Mesenchymal stem cell (in vitro differentiated cells and primary cell): Measurements from ENCODE around the gene HCFC2.
A peak's percentile ranks its signal among the peaks of the same experiment; 100 is the strongest.

ENCODE experiments used
- DNase-seq: peaks from one replicate; pipeline ENCODE4 v3.0.0-alpha.2; 2013
- H2AFZ ChIP-seq: one replicate; pipeline ENCODE4 v1.6.1; 2013; ENCODE audit warnings: low read depth, mild to moderate bottlenecking, control low read depth, inconsistent platforms, low read length, moderate library complexity
- H2AK5ac ChIP-seq: 2 replicates; pipeline ENCODE4 v1.6.1; 2013; ENCODE audit warnings: low read length, moderate library complexity, mild to moderate bottlenecking, inconsistent platforms; ENCODE audit not compliant: severe bottlenecking
- H2BK120ac ChIP-seq: one replicate; pipeline ENCODE4 v1.6.1; 2013; ENCODE audit warnings: low read depth, mild to moderate bottlenecking, inconsistent platforms, low read length, moderate library complexity
- H2BK12ac ChIP-seq, 2 experiments: one replicate each; pipeline ENCODE4 v1.6.1; 2013; ENCODE audit warnings: inconsistent platforms in 2 of 2, low read length in 2 of 2, mild to moderate bottlenecking in 2 of 2, moderate library complexity in 2 of 2, control low read depth in 1 of 2
- H2BK15ac ChIP-seq: one replicate; pipeline ENCODE4 v1.6.1; 2013; ENCODE audit warnings: mild to moderate bottlenecking, low read depth, inconsistent platforms; ENCODE audit not compliant: poor library complexity, severe bottlenecking
- H2BK5ac ChIP-seq: 2 replicates; pipeline ENCODE4 v1.6.1; 2013; ENCODE audit warnings: low read depth, mild to moderate bottlenecking, low read length, control low read depth, inconsistent platforms; ENCODE audit not compliant: poor library complexity, severe bottlenecking
- H3K14ac ChIP-seq, 2 experiments: one replicate each; pipeline ENCODE4 v1.6.1; 2013; ENCODE audit warnings: inconsistent platforms in 2 of 2, low read length in 2 of 2, control low read depth in 1 of 2, mild to moderate bottlenecking in 1 of 2, moderate library complexity in 1 of 2
- H3K18ac ChIP-seq, 2 experiments: one replicate each; pipeline ENCODE4 v1.6.1; 2013; ENCODE audit warnings: inconsistent platforms in 2 of 2, low read length in 2 of 2, control low read depth in 1 of 2, low read depth in 1 of 2, mild to moderate bottlenecking in 1 of 2
- H3K23ac ChIP-seq, 2 experiments: one replicate each; pipeline ENCODE4 v1.6.1; 2013; ENCODE audit warnings: inconsistent platforms in 2 of 2, low read length in 2 of 2, mild to moderate bottlenecking in 2 of 2, moderate library complexity in 2 of 2, control low read depth in 1 of 2
- H3K27ac ChIP-seq: 2 replicates; pipeline ENCODE4 v1.5.1; 2013; ENCODE audit warnings: mild to moderate bottlenecking, moderate library complexity, low read length, control low read depth, inconsistent platforms; ENCODE audit not compliant: poor library complexity, severe bottlenecking
- H3K27me3 ChIP-seq, 2 experiments: 2 replicates each; pipeline versions ENCODE4 v1.6.1 to v1.7.0; 2013; ENCODE audit warnings: low read length in 2 of 2, mild to moderate bottlenecking in 2 of 2, moderate library complexity in 2 of 2, control low read depth in 1 of 2, inconsistent platforms in 1 of 2; ENCODE audit not compliant: control insufficient read depth in 1 of 2, insufficient read depth in 1 of 2
- H3K36me3 ChIP-seq, 2 experiments: 2 replicates each; pipeline versions ENCODE4 v1.6.1 to v1.7.0; 2013; ENCODE audit warnings: low read length in 2 of 2, control low read depth in 1 of 2, inconsistent platforms in 1 of 2, low read depth in 1 of 2, mild to moderate bottlenecking in 1 of 2; ENCODE audit not compliant: insufficient read depth in 2 of 2, control insufficient read depth in 1 of 2
- H3K4ac ChIP-seq, 2 experiments: one replicate each; pipeline ENCODE4 v1.6.1; 2013; ENCODE audit warnings: inconsistent platforms in 2 of 2, low read length in 2 of 2, mild to moderate bottlenecking in 2 of 2, moderate library complexity in 2 of 2, control low read depth in 1 of 2, low read depth in 1 of 2
- H3K4me1 ChIP-seq: 2 replicates; pipeline ENCODE4 v1.6.1; 2013; ENCODE audit warnings: low read depth, low read length, control low read depth; ENCODE audit not compliant: control insufficient read depth, insufficient read depth
- H3K4me2 ChIP-seq: 2 replicates; pipeline ENCODE4 v1.6.1; 2013; ENCODE audit warnings: low read length, mild to moderate bottlenecking, inconsistent platforms; ENCODE audit not compliant: poor library complexity, severe bottlenecking
- H3K4me3 ChIP-seq, 2 experiments: 2 replicates each; pipeline versions ENCODE4 v1.5.1 to v1.7.0; 2013; ENCODE audit warnings: low read length in 2 of 2, mild to moderate bottlenecking in 2 of 2, control low read depth in 1 of 2, low read depth in 1 of 2; ENCODE audit not compliant: insufficient read depth in 1 of 2
- H3K79me1 ChIP-seq: replicated peaks from 2 replicates; pipeline ENCODE4 v1.6.1; 2013; ENCODE audit warnings: mild to moderate bottlenecking, control low read depth, low read length, inconsistent platforms; ENCODE audit not compliant: poor library complexity, severe bottlenecking
- H3K9ac ChIP-seq: 2 replicates; pipeline ENCODE4 v1.7.0; 2013; ENCODE audit warnings: mild to moderate bottlenecking, low read length, moderate library complexity
- H3K9me3 ChIP-seq: 2 replicates; pipeline ENCODE4 v1.7.0; 2013; ENCODE audit warnings: mild to moderate bottlenecking, low read length; ENCODE audit not compliant: control insufficient read depth
- H4K8ac ChIP-seq: one replicate; pipeline ENCODE4 v1.6.1; 2013; ENCODE audit warnings: inconsistent platforms, mild to moderate bottlenecking, low read length, moderate library complexity
- H4K91ac ChIP-seq: one replicate; pipeline ENCODE4 v1.6.1; 2013; ENCODE audit warnings: mild to moderate bottlenecking, low read length, inconsistent platforms
- WGBS: methylation state at CpG from one replicate; pipeline ENCODE4 v1.1.7; 2013; ENCODE audit warnings: mixed read lengths; 5-methylcytosine and 5-hydroxymethylcytosine counted together

Gene HCFC2

GRCh38 chr12:104060791-104061190, 3.5 kb upstream of the HCFC2 start:
- Histone ChIP-seq H3K4me2 (no peak overlapping the region), H2BK15ac (no peak overlapping the region), H3K27ac (no peak overlapping the region), H2BK12ac (no peak overlapping the region), H4K8ac (no peak overlapping the region), H2BK120ac (no peak overlapping the region), H2BK5ac (no peak overlapping the region), H2AK5ac (no peak overlapping the region), H3K9ac (no peak overlapping the region), H4K91ac (no peak overlapping the region), H3K4me3 (no peak overlapping the region), H2AFZ (no peak overlapping the region), H3K4ac (no peak overlapping the region), H3K9me3 (no peaks in the 10 kb centered on the region), H3K36me3 (no peaks in the 10 kb centered on the region), H3K79me1 (peaks cover 6% of the 10 kb centered on the region), H3K18ac (no peak overlapping the region), H3K27me3 (peaks cover 0 to 14% of the 10 kb centered on the region in 2 experiments), H3K4me1 (peaks cover 3% of the 10 kb centered on the region), H3K23ac (no peak overlapping the region), H3K14ac (no peak overlapping the region)
- no peak for DNase-seq
- WGBS = 51% methylated on average over 2 of the region's 2 CpGs

GRCh38 chr12:104063712-104064030, 660 bp upstream of the HCFC2 start:
- H3K4me3 ChIP-seq = peak overlapping the region; percentile 92
- peak overlapping the region; percentile 64 for H3K27ac ChIP-seq
- peak overlapping the region; percentile 95 for H3K9ac ChIP-seq
- WGBS = 7% methylated on average over 7 of the region's 7 CpGs
- peak overlapping the region; percentile 28 to 70 for H2BK12ac ChIP-seq
- no peak overlapping the region for H2BK15ac ChIP-seq
- H2AFZ ChIP-seq = peak overlapping the region; percentile 84
- no peak overlapping the region for H2AK5ac ChIP-seq
- H3K4ac ChIP-seq = peak overlapping the region; percentile 48 to 71
- peak overlapping the region; percentile 74 for H3K4me2 ChIP-seq
- H2BK5ac ChIP-seq = no peak overlapping the region
- H3K27me3 ChIP-seq = peaks cover 0 to 14% of the 10 kb centered on the region in 2 experiments
- peaks cover 3% of the 10 kb centered on the region for H3K4me1 ChIP-seq
- peaks cover 0 to 18% of the 10 kb centered on the region in 2 experiments for H3K36me3 ChIP-seq
- peak; percentile 73 for DNase-seq
- H4K91ac ChIP-seq = no peak overlapping the region
- H4K8ac ChIP-seq = no peak overlapping the region
- peak overlapping the region in 1 of 2 experiments; percentile 5 for H3K14ac ChIP-seq
- H3K23ac ChIP-seq = no peak overlapping the region
- H3K79me1 ChIP-seq = peaks cover 8% of the 10 kb centered on the region
- no peaks in the 10 kb centered on the region for H3K9me3 ChIP-seq
- peak overlapping the region; percentile 35 to 74 for H3K18ac ChIP-seq
- H2BK120ac ChIP-seq = no peak overlapping the region

DNA sequence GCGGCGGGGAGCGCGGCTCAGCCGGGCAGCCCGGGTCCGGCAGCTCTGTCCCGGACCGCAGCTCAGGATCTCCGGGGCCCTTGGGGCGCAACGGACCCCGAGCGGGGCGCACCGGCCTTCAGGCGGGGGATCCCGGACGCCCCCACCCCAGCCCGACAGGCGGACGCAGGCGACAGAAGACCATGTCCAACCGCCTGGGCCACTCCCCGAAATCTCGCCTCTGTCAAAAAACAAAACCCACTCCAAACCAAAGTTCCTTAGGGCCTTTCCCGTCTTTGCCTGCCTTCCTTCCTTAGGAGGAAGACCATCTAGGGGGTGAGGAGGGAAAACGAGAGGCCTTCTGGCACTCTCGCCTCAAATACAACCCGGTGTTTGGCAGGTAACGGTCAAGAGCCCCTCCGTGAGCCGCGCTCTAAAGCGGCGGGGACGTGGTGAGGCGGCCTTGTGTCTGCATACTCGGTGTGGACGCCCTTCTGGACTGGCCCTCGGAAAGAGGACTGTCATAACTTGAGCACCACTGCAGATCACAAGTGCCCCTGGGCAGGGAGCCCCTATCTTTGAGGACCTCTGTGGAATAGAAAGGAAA, 604 bp downstream of the HCFC2 start:
- H3K4ac ChIP-seq = peak overlapping the region; percentile 68 to 90
- no peaks in the 10 kb centered on the region for H3K9me3 ChIP-seq
- peak overlapping the region in 1 of 2 experiments; percentile 76 for H2BK12ac ChIP-seq
- peak overlapping the region; percentile 97 for H3K18ac ChIP-seq
- H2BK15ac ChIP-seq = peak overlapping the region; percentile 21
- peaks cover 3% of the 10 kb centered on the region for H3K4me1 ChIP-seq
- H3K27ac ChIP-seq = no peak overlapping the region
- no peak overlapping the region for H2BK120ac ChIP-seq
- H3K4me2 ChIP-seq = peak overlapping the region; percentile 96
- H4K91ac ChIP-seq = peak overlapping the region; percentile 96
- H3K4me3 ChIP-seq = peak overlapping the region; percentile 92
- WGBS = under 1% methylated on average over 39 of the region's 41 CpGs
- H3K27me3 ChIP-seq = peaks cover 0 to 11% of the 10 kb centered on the region in 2 experiments
- H2BK5ac ChIP-seq = no peak overlapping the region
- H4K8ac ChIP-seq = no peak overlapping the region
- H3K23ac ChIP-seq = peak overlapping the region in 1 of 2 experiments; percentile 97
- H3K9ac ChIP-seq = peak overlapping the region; percentile 95
- H3K79me1 ChIP-seq = peaks cover 10% of the 10 kb centered on the region
- H3K14ac ChIP-seq = peak overlapping the region in 1 of 2 experiments; percentile 83
- no peak overlapping the region for H2AK5ac ChIP-seq
- peak overlapping the region; percentile 75 for H2AFZ ChIP-seq
- peaks cover 4 to 29% of the 10 kb centered on the region in 2 experiments for H3K36me3 ChIP-seq
- DNase-seq = peak; percentile 38

DNA sequence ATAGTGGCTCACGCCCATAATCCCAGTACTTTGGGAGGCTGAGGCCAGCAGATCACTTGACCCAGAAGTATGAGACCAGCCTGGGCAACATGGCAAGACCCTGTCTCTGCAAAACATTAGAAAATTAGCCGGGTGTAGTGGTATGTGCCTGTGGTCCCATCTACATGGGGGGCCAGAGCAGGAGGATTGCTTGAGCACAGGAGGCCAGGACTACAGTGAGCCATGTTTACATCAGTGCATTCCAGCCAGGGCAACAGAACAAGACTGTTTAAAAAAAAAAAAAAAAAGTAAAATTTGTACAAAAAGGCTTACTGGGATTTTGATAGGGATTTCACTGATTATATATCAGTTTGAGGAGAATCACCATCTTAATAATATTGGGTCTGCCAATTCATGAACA, 7.8 kb downstream of the HCFC2 start:
- no peak overlapping the region for H2BK12ac ChIP-seq
- no peak overlapping the region for H2BK15ac ChIP-seq
- H3K27me3 ChIP-seq = no peaks in the 10 kb centered on the region
- H3K27ac ChIP-seq = no peak overlapping the region
- H3K9me3 ChIP-seq = no peaks in the 10 kb centered on the region
- 86% methylated on average over 2 of the region's 2 CpGs for WGBS
- H3K79me1 ChIP-seq = peaks cover 18% of the 10 kb centered on the region
- H2AK5ac ChIP-seq = no peak overlapping the region
- no peak overlapping the region for H2BK5ac ChIP-seq
- no peak for DNase-seq
- peaks cover 13 to 50% of the 10 kb centered on the region in 2 experiments for H3K36me3 ChIP-seq
- no peak overlapping the region for H3K14ac ChIP-seq
- H3K4ac ChIP-seq = no peak overlapping the region
- no peak overlapping the region for H2AFZ ChIP-seq
- H2BK120ac ChIP-seq = no peak overlapping the region
- H3K23ac ChIP-seq = no peak overlapping the region
- H4K8ac ChIP-seq = no peak overlapping the region
- H3K4me1 ChIP-seq = peaks cover 2% of the 10 kb centered on the region
- no peak overlapping the region for H3K4me3 ChIP-seq
- no peak overlapping the region for H3K4me2 ChIP-seq
- no peak overlapping the region for H4K91ac ChIP-seq
- no peak overlapping the region for H3K18ac ChIP-seq
- H3K9ac ChIP-seq = no peak overlapping the region
